Renal pelvis (tissue), 4 donors: Measurements from ENCODE around the gene BICDL1. TPM values are rescaled to one million over a fixed set of nuclear protein-coding genes. Genes with fewer than 3 reads are reported as not detected.

Source experiments
- DNase-seq: peaks from one replicate; pipeline ENCODE4 v3.0.0-alpha.2; 2013
- polyA plus RNA-seq, 3 donors: library from polyadenylated mRNA; unstranded; fragments of 120-200 nt; gene quantifications; one replicate each; pipeline ENCODE4 v1.2.1, GENCODE V29; 2013; ENCODE audit not compliant: insufficient read length in 3 of 3

Gene BICDL1
- polyA plus RNA-seq, 3 donors: 32.4 to 42.5 (median 37.8) TPM

DNA sequence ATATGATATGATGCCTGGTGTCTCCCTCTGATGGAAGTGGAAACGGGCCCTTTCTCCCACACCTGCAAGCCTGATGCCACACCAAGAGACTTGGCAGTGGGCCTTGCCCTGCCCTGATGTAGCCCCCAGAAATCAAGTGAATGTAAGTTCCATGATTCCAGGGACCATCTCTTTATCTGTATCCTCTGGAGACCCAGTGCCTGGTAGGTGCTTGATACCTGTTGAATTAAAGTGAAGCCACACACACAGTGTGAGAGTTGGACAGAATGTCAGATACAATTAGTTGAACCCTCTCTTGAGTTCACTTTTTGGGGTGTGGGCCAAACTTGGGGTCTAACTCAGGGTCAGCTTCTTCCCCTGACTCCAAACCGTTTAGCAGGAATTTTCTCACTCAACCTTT lies 132.3 kb downstream of the BICDL1 start:
- DNase-seq: no peak

DNA sequence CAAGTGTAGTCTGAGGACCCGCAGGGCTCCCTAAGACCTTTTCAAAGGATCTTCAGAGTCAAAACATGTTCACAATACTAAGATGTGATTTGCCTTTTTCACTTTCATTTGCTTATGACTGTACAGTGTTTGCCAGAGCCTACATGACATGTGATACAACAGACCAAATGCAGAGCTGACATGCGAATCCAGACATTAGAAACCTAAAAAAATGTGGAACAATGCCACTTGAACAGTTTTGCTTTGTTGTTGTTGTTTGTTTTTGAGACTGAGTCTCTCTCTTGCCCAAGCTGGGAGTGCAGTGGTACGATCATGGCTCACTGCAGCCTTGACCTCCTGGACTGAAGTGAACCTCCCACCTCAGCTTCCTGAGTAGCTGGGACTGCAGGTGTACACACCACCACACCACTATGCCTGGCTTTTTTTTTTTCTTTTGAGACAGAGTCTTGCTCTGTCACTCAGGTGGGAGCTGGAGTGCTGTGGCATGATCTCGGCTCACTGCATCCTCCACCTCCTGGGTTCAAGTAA lies 132.8 kb downstream of the BICDL1 start:
- DNase-seq: no peak

DNA sequence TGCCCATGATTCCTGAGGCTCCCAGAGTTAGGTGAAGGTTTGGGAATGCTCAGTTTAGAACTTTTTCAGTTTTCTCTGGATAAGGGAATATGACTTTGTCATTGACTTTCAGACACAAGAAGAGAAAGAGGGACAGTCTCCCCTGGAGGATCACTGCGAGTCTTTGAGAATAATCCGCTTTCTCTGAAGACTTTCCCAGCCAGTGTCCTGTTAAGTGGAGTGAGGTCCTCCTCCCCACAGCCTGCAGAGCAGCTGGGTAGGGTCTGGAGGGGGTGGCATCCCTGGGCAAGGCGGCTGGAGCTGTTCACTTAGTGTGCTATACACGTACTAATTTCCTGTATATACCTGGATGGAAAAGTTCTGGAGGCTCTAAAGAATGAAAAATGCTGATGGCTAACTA lies 136.0 kb downstream of the BICDL1 start:
- DNase-seq: no peak

DNA sequence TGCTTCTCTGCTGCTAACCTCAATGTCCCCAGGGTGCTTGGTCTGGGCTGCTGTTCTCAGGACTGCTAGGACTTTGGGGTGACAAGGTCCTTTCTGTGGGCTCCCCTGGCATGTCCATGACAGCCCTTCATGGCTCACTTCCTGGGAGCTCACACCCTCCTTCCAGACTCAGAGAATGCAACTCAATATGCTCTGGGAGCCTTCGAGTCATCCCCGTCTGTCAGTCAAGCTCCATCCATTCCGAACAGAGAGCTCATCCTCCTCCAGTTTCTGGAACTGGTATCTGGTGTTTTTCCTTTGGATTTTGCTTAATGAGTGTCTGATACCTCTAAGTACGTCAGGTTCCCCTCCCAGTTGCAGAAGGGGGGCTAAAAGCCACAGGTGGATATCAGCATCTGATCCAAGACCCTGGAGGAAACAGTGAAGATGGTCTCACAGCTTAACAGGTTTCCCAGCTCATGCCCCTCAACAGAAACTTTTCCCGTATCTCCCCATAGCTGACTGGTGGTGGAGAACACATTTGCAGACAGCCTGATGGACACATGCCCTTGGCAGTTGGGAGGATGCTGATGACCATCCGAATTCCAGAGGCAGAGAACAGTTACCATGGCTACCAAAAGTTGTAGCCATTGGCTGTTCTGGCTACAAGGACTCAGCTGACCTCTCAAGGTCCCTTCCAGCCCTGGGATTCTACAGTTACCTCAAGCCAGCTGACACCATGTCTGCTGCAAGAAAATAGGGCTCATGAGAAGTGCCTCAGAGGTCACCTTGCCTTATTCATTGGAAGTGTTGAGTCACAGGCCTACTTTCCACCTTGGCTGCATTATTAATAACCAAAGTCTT lies 137.0 kb downstream of the BICDL1 start:
- DNase-seq: no peak

DNA sequence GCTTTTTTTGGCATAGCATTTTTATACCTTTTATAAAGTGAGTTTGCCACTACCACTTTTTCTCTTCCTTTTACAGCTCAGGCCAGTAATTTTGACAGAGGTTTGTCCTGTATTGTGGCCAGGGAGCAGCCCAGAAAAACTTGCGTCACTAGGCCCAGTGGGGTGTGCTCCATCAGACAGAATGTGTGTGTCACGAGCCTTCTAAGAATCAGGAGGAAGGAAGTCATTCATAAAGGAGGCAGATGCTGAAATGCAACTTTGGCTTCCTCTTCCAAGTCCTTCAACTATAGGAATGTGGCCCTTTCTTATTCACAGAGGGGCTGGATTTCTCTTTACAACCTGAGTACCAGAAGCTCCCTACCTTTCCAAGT lies 137.6 kb downstream of the BICDL1 start:
- DNase-seq: no peak

DNA sequence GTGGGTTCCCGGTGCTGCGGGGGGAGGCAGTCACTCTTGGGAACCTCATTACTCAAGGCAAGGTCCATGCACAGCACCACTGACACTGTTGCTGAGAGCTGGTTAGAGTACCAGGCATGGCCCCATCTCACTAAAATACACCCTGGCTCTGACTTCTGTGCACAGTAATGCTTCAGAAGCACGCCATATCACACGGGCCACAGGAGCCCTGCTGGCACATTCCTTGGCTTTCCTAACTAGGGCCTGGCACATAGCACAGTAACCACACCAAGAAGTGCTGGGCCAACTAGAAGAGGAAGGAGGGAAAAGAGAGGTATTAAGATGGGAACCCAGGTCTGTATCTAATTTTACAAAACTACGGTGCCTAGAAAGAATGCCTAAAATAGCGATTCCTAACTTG lies 141.0 kb downstream of the BICDL1 start:
- DNase-seq: no peak

DNA sequence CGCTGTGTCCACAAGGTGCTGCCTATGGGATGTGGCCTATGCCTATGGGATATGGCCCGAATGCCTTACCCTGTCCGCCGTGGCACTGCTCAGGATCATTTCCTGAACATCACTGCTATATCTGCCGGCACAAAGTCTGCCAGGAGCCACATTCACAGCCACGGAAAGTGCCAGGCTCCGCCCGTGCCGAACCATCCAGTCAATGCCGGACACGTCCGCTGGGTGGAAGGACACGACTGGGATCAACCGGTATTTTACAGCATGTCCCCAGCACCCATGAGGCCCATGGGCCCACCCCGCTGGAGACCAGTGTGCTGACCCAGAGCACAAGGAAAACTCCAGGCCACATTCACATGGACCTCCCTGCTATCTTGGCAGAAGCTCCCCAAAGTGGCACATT lies 142.1 kb downstream of the BICDL1 start:
- DNase-seq: no peak

DNA sequence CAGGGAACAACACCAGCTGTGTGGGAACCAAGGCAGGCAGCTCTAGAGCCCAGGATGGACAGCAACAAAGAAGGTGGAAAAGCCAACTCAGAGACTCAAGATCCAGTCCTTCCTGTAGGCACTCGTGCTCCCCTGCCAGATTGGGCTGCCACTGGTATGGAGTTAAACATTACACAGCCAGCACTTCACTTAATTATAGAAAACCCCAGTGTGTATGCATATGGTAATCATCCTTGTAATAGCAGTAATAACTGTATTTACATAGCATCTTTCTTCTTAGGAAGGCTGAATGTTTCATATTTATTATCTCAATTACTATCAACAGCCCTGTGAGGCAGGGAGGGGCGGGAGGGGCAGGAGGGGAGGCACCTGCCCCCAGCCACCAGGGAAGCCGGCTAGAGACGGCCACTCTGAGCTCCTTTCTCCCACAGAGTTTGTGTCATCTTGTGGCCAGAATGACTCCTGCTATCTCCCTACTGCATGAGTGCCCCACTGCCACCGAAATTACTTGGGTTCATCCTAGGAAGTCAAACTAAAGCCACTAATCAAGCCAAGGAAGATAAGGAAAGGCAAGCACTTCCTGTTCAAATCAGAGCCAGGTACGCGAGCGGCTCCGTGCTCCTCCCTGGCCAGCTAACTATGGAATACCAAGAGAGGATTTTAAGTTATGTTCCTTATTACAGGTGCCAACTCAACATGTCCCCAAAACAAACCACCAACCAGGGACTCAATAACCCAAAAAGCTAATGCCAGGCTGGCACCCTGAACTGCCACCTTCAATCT lies 143.2 kb downstream of the BICDL1 start:
- DNase-seq: no peak

DNA sequence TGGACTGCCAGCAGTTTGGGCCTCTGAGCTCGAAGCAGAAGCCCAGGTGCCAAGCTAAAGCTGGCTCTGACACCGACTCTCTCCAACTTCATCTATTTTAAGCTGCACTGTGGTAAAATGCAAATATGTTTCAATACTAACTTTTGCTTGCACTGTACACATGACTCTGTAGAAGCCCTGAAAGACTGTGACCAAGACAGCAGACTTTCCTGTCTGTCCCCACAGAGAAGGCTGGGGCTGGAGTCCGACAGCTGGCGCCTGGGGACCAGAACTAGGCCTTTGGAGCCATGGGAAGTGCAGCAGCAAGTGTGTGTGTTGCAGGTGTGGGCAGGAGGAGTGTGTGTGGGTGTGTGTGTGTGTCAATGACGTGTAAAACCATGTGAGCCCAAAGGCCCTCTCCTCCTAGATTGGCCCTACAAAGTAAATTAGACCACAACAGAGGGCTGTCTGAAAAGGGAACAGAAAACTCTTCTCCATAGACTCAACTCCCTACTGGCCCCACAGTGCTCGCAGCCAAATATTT lies 143.9 kb downstream of the BICDL1 start:
- DNase-seq: no peak

DNA sequence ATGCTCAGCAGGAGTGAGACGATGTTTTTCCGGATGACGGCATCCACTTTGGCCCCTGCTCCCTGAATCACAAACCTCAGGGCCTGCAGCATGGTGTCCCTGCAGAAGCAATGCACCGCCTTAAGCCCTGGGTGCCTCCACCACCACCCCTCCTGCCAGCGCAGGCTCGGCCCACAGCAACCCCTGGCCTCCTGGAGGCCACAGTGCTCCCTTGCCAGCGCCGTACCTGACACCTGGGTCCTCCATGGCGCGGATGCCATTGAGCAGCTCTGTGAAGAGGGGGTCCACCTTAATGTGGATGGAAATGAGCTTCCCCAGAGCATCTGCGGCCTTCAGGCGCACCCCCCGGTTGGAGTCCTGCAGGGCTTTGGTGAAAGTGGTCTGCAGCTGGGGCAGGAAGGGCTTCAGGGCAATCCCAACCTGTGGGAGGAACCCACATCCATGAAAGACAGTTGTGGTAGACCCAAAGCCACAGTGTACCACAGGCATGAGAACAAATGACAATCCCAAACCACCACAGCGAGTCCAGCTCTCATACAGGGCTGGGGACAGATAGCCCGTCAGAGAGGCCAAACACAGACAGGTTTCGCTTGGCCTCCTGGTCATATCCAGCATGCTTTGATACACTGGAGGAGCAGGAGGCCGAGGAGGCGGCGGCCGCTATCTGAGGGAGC lies 145.4 kb downstream of the BICDL1 start:
- no peak for DNase-seq

DNA sequence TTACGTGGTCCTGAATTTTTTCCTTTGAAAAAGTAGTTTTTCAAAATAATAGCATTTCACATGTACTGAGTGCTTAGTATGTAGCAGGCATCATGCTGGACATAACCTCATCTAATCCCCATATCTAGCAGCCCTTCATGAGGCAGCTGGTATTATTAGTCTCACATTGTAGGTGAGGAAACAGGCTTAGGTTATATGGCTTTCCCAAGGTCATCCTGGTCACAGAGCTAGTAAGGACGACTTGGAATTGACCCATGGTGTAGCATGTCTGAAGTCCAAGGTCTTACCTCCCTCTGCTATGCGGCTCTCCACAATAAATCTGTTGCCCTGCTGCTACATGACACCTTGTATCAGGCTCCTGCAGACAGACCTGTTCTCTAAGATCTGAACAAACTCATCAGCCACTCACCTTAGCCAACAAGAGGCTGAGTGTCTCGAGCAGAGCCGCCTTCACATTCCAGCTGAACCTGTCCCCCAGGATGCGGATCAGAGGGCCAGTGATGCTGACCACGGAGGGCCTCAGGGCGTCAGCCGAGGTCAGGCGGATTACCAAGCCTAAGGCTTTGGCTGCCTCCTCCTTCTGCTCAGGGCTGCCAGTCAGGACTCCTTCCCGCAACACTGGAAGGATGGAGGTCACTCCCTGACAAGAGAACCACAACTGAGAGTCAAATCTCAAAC lies 147.2 kb downstream of the BICDL1 start:
- DNase-seq: no peak

DNA sequence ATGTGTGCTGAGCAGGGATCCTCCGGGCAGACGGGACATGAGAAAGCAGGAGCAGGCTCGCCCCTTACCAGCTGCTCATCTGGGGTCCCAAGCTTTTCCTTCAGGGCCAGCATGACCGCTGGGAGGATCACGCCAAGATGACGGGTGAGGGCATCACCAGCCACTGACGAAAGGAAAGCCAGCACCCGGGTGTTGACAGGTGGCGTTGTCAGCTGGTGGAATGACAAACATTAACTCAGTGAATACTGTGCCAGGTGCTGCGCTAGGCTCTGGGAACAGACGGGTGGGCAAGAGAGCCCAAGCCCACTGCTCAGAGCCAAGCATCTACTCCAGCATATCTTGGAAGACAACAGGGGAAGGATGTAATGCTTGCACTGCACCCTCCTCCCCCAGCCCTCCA lies 148.8 kb downstream of the BICDL1 start:
- no peak for DNase-seq

DNA sequence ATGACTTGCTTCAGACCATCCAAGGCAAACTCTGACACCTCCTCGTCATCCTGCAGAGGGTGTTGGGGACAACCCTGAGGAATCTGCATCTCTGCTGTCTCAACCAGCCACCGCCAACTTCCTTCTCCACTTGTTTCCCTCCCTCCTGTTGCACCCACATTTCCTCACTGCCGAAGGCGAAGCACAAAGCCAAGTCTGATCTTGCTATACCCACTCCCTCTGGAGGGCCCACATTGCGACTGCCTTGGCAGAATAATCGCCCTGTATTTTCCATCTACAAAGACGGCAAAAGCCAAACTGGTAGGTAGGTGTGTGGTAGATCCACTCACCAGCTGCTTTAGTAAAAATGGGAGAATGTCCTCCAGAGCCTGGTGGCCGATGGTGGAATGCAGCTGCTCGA lies 149.3 kb downstream of the BICDL1 start:
- DNase-seq: no peak

DNA sequence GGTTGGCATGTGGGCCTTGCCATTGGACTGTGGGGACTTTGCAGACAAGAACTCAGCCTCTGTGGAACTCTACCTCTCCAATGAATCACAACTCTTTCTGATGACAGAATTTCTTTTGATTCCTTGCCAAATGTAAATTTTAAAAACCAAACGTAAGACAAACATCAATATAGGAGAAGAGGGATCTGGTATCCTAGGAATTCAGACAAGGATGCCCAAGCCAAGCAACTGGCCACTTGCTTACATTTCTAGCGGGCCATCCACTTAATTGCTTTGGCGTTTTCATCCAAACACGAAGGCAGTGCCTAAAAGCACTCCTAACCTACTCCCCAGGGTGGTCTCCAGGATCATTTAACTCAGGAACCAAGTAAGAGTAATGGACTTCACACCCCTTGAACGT lies 150.9 kb downstream of the BICDL1 start:
- no peak for DNase-seq

DNA sequence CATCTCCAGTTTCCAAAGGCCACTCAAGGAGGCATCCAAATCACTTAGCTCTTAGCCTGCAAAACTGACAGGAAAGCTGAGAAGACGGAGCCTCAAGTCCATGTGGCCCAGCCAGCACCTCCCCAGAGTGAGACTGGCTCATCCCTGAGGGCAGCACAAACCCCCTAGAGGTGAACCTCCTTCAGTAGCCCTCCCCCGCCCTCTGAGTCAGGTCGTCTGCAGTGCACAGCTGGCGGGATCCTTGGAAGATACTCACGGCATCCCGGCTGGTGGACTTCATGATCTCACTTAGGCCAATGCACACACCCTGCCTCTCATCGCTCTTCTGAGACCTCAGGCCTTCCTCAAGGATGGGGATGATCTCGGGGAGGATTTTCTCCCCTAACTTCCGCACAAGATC lies 151.6 kb downstream of the BICDL1 start:
- no peak for DNase-seq

DNA sequence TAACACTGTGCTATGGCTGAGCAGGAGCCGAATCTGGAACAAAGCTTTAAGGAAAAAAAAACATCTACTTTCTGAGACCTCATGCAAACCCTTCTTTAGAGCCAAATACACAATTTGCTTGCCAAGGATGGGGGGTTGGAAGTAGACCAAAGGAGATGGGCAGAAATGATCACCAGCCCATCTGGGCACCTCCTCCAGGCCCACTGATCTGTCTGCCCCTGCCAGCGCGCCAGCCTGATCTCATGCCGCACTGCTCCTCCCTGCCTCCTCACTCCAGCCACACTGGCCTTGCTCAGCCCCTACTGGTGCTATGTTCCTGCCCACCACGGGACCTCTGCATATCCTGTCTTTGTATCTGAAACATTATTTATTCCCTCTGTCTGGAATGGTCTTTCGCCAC lies 152.3 kb downstream of the BICDL1 start:
- no peak for DNase-seq

DNA sequence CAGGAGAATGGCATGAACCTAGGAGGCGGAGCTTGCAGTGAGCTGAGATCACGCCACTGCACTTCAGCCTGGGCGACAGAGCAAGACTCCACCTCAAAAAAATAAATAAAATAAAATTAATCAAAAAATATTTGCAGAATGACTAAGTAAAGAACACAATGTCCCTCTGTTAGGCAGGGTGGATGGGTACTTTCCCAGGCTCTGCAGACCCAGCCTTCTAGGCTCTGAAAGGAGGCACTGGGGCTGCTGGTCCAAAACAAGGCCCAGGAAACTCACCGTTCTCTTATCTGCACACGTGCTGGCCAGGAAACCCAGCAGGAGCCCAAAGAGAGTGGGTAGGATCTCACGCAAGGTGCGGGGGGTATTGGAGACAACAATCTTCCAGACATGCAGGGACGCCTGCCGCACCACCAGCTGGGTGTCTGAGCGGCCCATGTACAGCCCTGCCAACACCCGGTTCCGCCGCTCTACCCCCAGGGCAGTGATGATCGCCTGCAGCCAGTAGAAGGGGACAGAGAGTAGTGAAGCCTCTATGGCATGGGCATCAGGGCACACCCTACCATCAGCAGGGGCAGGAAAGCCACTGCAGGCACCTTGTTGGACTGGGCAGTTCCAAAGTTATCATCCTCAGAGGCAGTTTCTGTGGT lies 153.3 kb downstream of the BICDL1 start:
- DNase-seq: no peak
